ENCODE measurements around the gene FKBP3. TPM values are rescaled to one million over a fixed set of nuclear protein-coding genes. Genes with fewer than 3 reads are reported as not detected.

Gene FKBP3
- total RNA-seq, 3 donors from 2014 or later = 25.8 to 41.3 (median 41.0) TPM

GRCh38 chr14:45073231-45073879 lies 60.9 kb downstream of the FKBP3 start:
- DNase-seq (ENCODE audit: low spot score in 2 of 2) = no peak
- Histone ChIP-seq H3K36me3 (no peaks in the 10 kb centered on the region), H3K27me3 (no peaks in the 10 kb centered on the region), H3K4me1 (no peaks in the 10 kb centered on the region), H3K4me3 (no peak overlapping the region), H3K27ac (no peak overlapping the region), H3K9me3 (no peaks in the 10 kb centered on the region)
- TF ChIP-seq POLR2AphosphoS5 (IDR thresholded peaks at IDR 0.05) (no peak), POLR2A (IDR thresholded peaks at IDR 0.05) (no peak)
- TF ChIP-seq, protein P1, sequence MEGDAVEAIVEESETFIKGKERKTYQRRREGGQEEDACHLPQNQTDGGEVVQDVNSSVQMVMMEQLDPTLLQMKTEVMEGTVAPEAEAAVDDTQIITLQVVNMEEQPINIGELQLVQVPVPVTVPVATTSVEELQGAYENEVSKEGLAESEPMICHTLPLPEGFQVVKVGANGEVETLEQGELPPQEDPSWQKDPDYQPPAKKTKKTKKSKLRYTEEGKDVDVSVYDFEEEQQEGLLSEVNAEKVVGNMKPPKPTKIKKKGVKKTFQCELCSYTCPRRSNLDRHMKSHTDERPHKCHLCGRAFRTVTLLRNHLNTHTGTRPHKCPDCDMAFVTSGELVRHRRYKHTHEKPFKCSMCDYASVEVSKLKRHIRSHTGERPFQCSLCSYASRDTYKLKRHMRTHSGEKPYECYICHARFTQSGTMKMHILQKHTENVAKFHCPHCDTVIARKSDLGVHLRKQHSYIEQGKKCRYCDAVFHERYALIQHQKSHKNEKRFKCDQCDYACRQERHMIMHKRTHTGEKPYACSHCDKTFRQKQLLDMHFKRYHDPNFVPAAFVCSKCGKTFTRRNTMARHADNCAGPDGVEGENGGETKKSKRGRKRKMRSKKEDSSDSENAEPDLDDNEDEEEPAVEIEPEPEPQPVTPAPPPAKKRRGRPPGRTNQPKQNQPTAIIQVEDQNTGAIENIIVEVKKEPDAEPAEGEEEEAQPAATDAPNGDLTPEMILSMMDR (IDR thresholded peaks at IDR 0.05) = no peak
- intact Hi-C loops (cut with DNase I; ENCODE audit: low total_unique reads) = no loop called here

GRCh38 chr14:45072126-45072525 lies 62.2 kb downstream of the FKBP3 start:
- Histone ChIP-seq H3K27me3 (no peaks in the 10 kb centered on the region), H3K36me3 (no peaks in the 10 kb centered on the region), H3K4me1 (no peaks in the 10 kb centered on the region), H3K9me3 (no peaks in the 10 kb centered on the region), H3K27ac (no peak overlapping the region), H3K4me3 (no peak overlapping the region)
- DNase-seq (ENCODE audit: low spot score in 2 of 2) = no peak
- no peak for TF ChIP-seq POLR2AphosphoS5 (IDR thresholded peaks at IDR 0.05)
- no peak for TF ChIP-seq POLR2A (IDR thresholded peaks at IDR 0.05)
- TF ChIP-seq, protein P1 (IDR thresholded peaks at IDR 0.05) = no peak
- intact Hi-C loops (cut with DNase I; ENCODE audit: low total_unique reads) = no loop called here

- H3K4me3 ChIP-seq = no peak overlapping the region
- no peaks in the 10 kb centered on the region for H3K4me1 ChIP-seq
- intact Hi-C loops (cut with DNase I; ENCODE audit: low total_unique reads) = no loop called here
- no peak overlapping the region for H3K27ac ChIP-seq
- TF ChIP-seq POLR2AphosphoS5 (IDR thresholded peaks at IDR 0.05) = no peak
- no peak for TF ChIP-seq POLR2A (IDR thresholded peaks at IDR 0.05)
- TF ChIP-seq, protein P1 (IDR thresholded peaks at IDR 0.05) = no peak
- no peaks in the 10 kb centered on the region for H3K36me3 ChIP-seq
- no peaks in the 10 kb centered on the region for H3K9me3 ChIP-seq
- DNase-seq (ENCODE audit: low spot score in 2 of 2) = no peak
- H3K27me3 ChIP-seq = no peaks in the 10 kb centered on the region
These were observed 64.1 kb downstream of the FKBP3 start for GRCh38 chr14:45070215-45070614.

DNA sequence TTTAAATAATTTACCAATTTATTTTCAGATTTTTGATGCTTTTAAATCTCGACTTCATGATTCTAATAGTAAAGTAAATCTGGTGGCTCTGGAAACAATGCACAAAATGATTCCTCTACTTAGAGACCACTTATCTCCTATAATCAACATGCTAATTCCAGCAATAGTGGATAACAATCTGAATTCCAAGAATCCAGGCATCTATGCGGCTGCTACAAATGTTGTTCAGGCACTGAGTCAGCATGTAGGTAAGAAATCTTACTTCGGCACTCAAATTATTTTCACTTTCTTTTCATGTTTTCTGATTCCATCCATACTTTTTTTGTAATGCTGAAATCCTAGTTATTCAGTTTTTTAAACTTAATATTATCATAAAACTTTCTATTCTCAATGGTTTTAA lies 65.9 kb downstream of the FKBP3 start:
- Histone ChIP-seq H3K4me1 (no peaks in the 10 kb centered on the region), H3K27ac (no peak overlapping the region), H3K4me3 (no peak overlapping the region), H3K9me3 (no peaks in the 10 kb centered on the region), H3K27me3 (no peaks in the 10 kb centered on the region), H3K36me3 (no peaks in the 10 kb centered on the region)
- no peak for DNase-seq (ENCODE audit: low spot score in 2 of 2)
- intact Hi-C loops (cut with DNase I; ENCODE audit: low total_unique reads) = no loop called here
- TF ChIP-seq POLR2A (IDR thresholded peaks at IDR 0.05) (no peak), POLR2AphosphoS5 (IDR thresholded peaks at IDR 0.05) (no peak)
- TF ChIP-seq, protein P1 (IDR thresholded peaks at IDR 0.05) = no peak

DNA sequence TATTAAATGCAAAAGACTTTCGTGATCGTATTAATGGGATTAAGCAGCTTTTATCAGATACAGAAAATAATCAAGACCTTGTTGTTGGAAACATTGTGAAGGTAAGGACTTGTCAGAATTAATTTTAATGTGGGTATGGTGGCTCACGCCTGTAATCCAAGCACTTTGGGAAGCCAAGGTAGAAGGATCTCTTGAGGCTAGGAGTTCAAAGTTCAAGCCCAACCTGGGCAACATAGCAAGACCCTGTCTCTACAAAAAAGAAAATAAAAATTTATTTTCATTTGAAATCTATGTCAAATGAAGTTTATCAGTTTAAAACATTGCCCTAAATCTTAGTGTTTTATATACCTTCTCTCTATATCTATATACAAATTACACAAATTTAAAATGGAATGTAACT lies 67.6 kb downstream of the FKBP3 start:
- Histone ChIP-seq H3K4me1 (no peaks in the 10 kb centered on the region), H3K9me3 (no peaks in the 10 kb centered on the region), H3K27me3 (no peaks in the 10 kb centered on the region), H3K36me3 (no peaks in the 10 kb centered on the region), H3K27ac (no peak overlapping the region), H3K4me3 (no peak overlapping the region)
- TF ChIP-seq POLR2AphosphoS5 (IDR thresholded peaks at IDR 0.05) = no peak
- TF ChIP-seq, protein P1 (IDR thresholded peaks at IDR 0.05) = no peak
- no peak for TF ChIP-seq POLR2A (IDR thresholded peaks at IDR 0.05)
- DNase-seq (ENCODE audit: low spot score in 2 of 2) = no peak
- intact Hi-C loops (cut with DNase I; ENCODE audit: low total_unique reads) = no loop called here
